K562 (cell line): ENCODE data around the gene PRKD1. TPM values are rescaled to one million over a fixed set of nuclear protein-coding genes. Genes with fewer than 3 reads are reported as not detected.

Experiments
- ATAC-seq: fragments of 200-7000 bp; cut with Tn5 transposase; 3 replicates; pipeline ENCODE4 v1.9.1; 2020; ENCODE audit warnings: moderate library complexity
- BruUV-seq: library from RNA; stranded (reverse); fragments of 400-500 nt; replicated peaks from 2 replicates; lab custom pipeline; 2021; lab: Mats Ljungman, UMichigan
- CTCF ChIA-PET: fragments of 300-600 bp; formaldehyde crosslinking; extraction: SDS; loops from one replicate; lab custom pipeline; 2021; ENCODE audit warnings: low intra/inter-chr PET ratio; lab: Yijun Ruan, JAX
- POLR2A ChIA-PET: fragments of 300-600, 350-650 bp; sonication (Branson Sonifier 250); formaldehyde crosslinking; extraction: SDS; loops from one replicate; lab custom pipeline; 2021; ENCODE audit warnings: antibody characterized with exemption, inconsistent platforms; lab: Yijun Ruan, JAX
- DNase-seq, 4 experiments: peaks; one replicate each; pipeline versions ENCODE4 v3.0.0 to v3.0.0-alpha.2; 2011 to 2018; ENCODE audit warnings: low spot score in 3 of 4, mixed read lengths in 3 of 4; ENCODE audit errors: extremely low read depth in 1 of 4
- FAIRE-seq: peaks from 2 replicates; lab custom pipeline; 2011; peaks lifted over from hg19 to GRCh38; lab: Jason Lieb, UNC
- H2AFZ ChIP-seq: 2 replicates; pipeline ENCODE4 v1.6.0; 2011; ENCODE audit warnings: low read depth, low read length, control low read depth, inconsistent platforms
- H3K27ac ChIP-seq: fragments of 200-600 bp; 3 replicates; pipeline ENCODE4 v1.8.0; 2011; ENCODE audit warnings: low read depth, mild to moderate bottlenecking, control low read depth, inconsistent platforms, low read length, moderate library complexity, mixed read lengths; ENCODE audit errors: extremely low read depth
- H3K27me3 ChIP-seq, 2 experiments: fragments of 300-600 bp in 1 of 2; 2 replicates in 1 of 2; 3 replicates in 1 of 2; pipeline versions ENCODE4 v1.6.0 to v1.8.0; 2011; ENCODE audit warnings: inconsistent platforms in 2 of 2, low read length in 2 of 2, mild to moderate bottlenecking in 1 of 2, mixed read lengths in 1 of 2, moderate library complexity in 1 of 2; ENCODE audit not compliant: control insufficient read depth in 2 of 2, insufficient read depth in 2 of 2
- H3K36me3 ChIP-seq: fragments of 300-600 bp; 3 replicates; pipeline ENCODE4 v1.8.0; 2011; ENCODE audit warnings: mild to moderate bottlenecking, low read length, inconsistent platforms; ENCODE audit not compliant: control insufficient read depth, insufficient read depth
- H3K4me1 ChIP-seq, 2 experiments: fragments of 200-600 bp in 1 of 2; replicated peaks in 1 of 2; 2 replicates in 1 of 2; 3 replicates in 1 of 2; pipeline versions ENCODE4 v1.5.1 to v1.8.0; 2011; ENCODE audit warnings: inconsistent platforms in 2 of 2, low read length in 2 of 2, mild to moderate bottlenecking in 1 of 2, mixed read lengths in 1 of 2, moderate library complexity in 1 of 2; ENCODE audit not compliant: control insufficient read depth in 2 of 2, insufficient read depth in 2 of 2
- H3K4me2 ChIP-seq: 2 replicates; pipeline ENCODE4 v1.6.1; 2011; ENCODE audit warnings: low read length, control low read depth, inconsistent platforms, mixed read lengths; ENCODE audit not compliant: insufficient read depth
- H3K4me3 ChIP-seq: fragments of 200-600 bp; sonication (generic), shearing (Covaris generic); 2 replicates; pipeline ENCODE4 v1.5.1; 2016; ENCODE audit warnings: control low read depth, inconsistent platforms
- H3K79me2 ChIP-seq: fragments of 200-600 bp; 3 replicates; pipeline ENCODE4 v1.8.0; 2011; ENCODE audit warnings: low read length, inconsistent platforms; ENCODE audit not compliant: control insufficient read depth, insufficient read depth
- H3K9ac ChIP-seq, 2 experiments: 2 replicates each; pipeline versions ENCODE4 v1.6.0 to v1.6.1; 2011; ENCODE audit warnings: low read depth in 2 of 2, low read length in 2 of 2, control low read depth in 1 of 2, inconsistent platforms in 1 of 2, mild to moderate bottlenecking in 1 of 2, mixed read lengths in 1 of 2; ENCODE audit not compliant: insufficient read depth in 1 of 2
- H3K9me1 ChIP-seq: one replicate; pipeline ENCODE4 v1.6.0; 2011; ENCODE audit warnings: inconsistent platforms, mild to moderate bottlenecking, low read length, moderate library complexity; ENCODE audit not compliant: control insufficient read depth, insufficient read depth
- H3K9me3 ChIP-seq: replicated peaks from 2 replicates; pipeline ENCODE4 v1.5.1; 2011; ENCODE audit warnings: low read depth, low read length, inconsistent platforms; ENCODE audit not compliant: control insufficient read depth, insufficient read depth
- H4K20me1 ChIP-seq: replicated peaks from 2 replicates; pipeline ENCODE4 v1.6.1; 2011; ENCODE audit warnings: low read length, inconsistent platforms, mixed read lengths; ENCODE audit not compliant: control insufficient read depth, insufficient read depth
- GTF2A2 ChIP-seq: IDR thresholded peaks from 2 replicates; pipeline ENCODE4 v1.6.1; 2016; ENCODE audit warnings: mild to moderate bottlenecking, missing genetic modification characterization, missing compliant biosample characterization
- MCM2 ChIP-seq: fragments of 450-650 bp; IDR thresholded peaks from 2 replicates; pipeline ENCODE4 v1.6.1; 2017; ENCODE audit warnings: low read depth, mild to moderate bottlenecking
- PCBP2 ChIP-seq: fragments of 200-400 bp; formaldehyde crosslinking; IDR thresholded peaks from 2 replicates; pipeline ENCODE4 v1.6.1; 2018; ENCODE audit warnings: low read length, low read depth, mild to moderate bottlenecking, moderate library complexity; ENCODE audit not compliant: poor library complexity, severe bottlenecking
- SRSF3 ChIP-seq: fragments of 200-400 bp; formaldehyde crosslinking; IDR thresholded peaks from 2 replicates; pipeline ENCODE4 v1.6.1; 2016; ENCODE audit warnings: mild to moderate bottlenecking, low read length, moderate library complexity; ENCODE audit not compliant: insufficient read depth
- XRCC3 ChIP-seq: fragments of 450-650 bp; IDR thresholded peaks from 2 replicates; pipeline ENCODE4 v1.6.1; 2017; ENCODE audit warnings: mild to moderate bottlenecking, moderate library complexity
- ZNF140 ChIP-seq: fragments of 250-450 bp; sonication (Bioruptor Pico); IDR thresholded peaks from 2 replicates; pipeline ENCODE4 v1.8.0; 2021; ENCODE audit warnings: moderate library complexity, mild to moderate bottlenecking, inconsistent platforms
- in situ Hi-C: fragments of 300-500 bp; cut with MboI; formaldehyde crosslinking; loops from 4 replicates; pipeline ENCODE4 v1.15.0; 2018; ENCODE audit warnings: inconsistent platforms, mixed read lengths
- intact Hi-C: fragments of 100-400 bp; cut with micrococcal nuclease; formaldehyde crosslinking; loops from 2 replicates; pipeline ENCODE4 v1.14.2; 2022
- polyA plus RNA-seq, 8 experiments: library from polyadenylated mRNA; depleted of rRNA in 4 of 8; stranded (reverse) in 5 of 8; unstranded in 3 of 8; fragments of >200 nt; fragmentation: Nextera tagmentation in 2 of 8; fragmentation: Illumina TruSeq in 1 of 8; extraction: Ambion mirVana in 2 of 8; extraction: Trizol in 1 of 8; gene quantifications; 2 replicates each; pipeline versions ENCODE4 v1.2.1 to v1.2.3, GENCODE V29; 2011 to 2014; ENCODE audit warnings: inconsistent platforms in 1 of 8, missing spikeins in 1 of 8
- total RNA-seq, 7 experiments: library from RNA; depleted of rRNA in 6 of 7; stranded (reverse); fragments of >200 nt in 6 of 7; fragmentation: Illumina TruSeq in 2 of 7; extraction: Trizol in 2 of 7; gene quantifications; 2 replicates each; pipeline versions ENCODE4 v1.2.1 to v1.2.3, GENCODE V29; 2011 to 2021; ENCODE audit warnings: low replicate concordance in 1 of 7
- TF ChIP-seq, protein P1 (sequence below): fragments of 250-450 bp; sonication (Bioruptor Pico); IDR thresholded peaks from 2 replicates; pipeline ENCODE4 v1.8.0; 2021; ENCODE audit warnings: moderate library complexity, mild to moderate bottlenecking, inconsistent platforms
- TF ChIP-seq, protein P2 (sequence below): fragments of 450-650 bp; IDR thresholded peaks from 2 replicates; pipeline ENCODE4 v1.6.1; 2016; ENCODE audit warnings: missing biosample characterization, missing genetic modification characterization
- TF ChIP-seq, protein P3 (sequence below): fragments of 250-450 bp; sonication (Bioruptor Pico); IDR thresholded peaks from 2 replicates; pipeline ENCODE4 v1.5.0; 2022; ENCODE audit warnings: mild to moderate bottlenecking

The PRKD1 gene
- total and polyA plus RNA-seq, 9 of the 15 experiments (the other 6 are each of a cell fraction or from before 2014, with no cell fraction given): 0.04 to 0.25 (median 0.13) TPM; not detected in 1

DNA sequence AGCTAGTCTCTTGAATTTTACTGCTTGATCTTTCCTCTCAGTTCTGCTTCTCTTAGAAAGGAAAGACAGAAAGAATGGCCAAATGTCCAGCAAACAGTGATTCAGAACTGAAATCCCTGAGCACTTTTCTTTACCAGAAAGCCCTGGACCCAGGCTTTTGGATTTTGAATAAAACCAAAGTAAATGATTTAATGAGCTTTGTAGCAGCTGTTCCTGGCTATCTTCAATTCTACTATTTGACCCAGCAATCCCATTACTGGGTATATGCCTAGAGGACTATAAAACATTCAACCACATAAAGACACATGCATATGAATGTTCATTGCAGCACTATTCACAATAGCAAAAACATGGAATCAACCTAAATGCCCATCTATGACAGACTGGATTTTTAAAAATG is 187.2 kb downstream of the PRKD1 start:
- BruUV-seq: no TSS peak
- no peaks in the 10 kb centered on the region for H3K27me3 ChIP-seq
- H3K9me1 ChIP-seq: no peaks in the 10 kb centered on the region
- no peaks in the 10 kb centered on the region for H3K9me3 ChIP-seq
- H2AFZ ChIP-seq: no peak overlapping the region
- TF ChIP-seq, protein P1, sequence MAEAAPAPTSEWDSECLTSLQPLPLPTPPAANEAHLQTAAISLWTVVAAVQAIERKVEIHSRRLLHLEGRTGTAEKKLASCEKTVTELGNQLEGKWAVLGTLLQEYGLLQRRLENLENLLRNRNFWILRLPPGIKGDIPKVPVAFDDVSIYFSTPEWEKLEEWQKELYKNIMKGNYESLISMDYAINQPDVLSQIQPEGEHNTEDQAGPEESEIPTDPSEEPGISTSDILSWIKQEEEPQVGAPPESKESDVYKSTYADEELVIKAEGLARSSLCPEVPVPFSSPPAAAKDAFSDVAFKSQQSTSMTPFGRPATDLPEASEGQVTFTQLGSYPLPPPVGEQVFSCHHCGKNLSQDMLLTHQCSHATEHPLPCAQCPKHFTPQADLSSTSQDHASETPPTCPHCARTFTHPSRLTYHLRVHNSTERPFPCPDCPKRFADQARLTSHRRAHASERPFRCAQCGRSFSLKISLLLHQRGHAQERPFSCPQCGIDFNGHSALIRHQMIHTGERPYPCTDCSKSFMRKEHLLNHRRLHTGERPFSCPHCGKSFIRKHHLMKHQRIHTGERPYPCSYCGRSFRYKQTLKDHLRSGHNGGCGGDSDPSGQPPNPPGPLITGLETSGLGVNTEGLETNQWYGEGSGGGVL (CRISPR knock-in tag): no peak
- TF ChIP-seq PCBP2: no peak
- no peak for TF ChIP-seq XRCC3
- no peak for TF ChIP-seq ZNF140
- TF ChIP-seq, protein P2, sequence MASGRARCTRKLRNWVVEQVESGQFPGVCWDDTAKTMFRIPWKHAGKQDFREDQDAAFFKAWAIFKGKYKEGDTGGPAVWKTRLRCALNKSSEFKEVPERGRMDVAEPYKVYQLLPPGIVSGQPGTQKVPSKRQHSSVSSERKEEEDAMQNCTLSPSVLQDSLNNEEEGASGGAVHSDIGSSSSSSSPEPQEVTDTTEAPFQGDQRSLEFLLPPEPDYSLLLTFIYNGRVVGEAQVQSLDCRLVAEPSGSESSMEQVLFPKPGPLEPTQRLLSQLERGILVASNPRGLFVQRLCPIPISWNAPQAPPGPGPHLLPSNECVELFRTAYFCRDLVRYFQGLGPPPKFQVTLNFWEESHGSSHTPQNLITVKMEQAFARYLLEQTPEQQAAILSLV (tag): no peak
- no peak for TF ChIP-seq MCM2
- no peak for TF ChIP-seq SRSF3
- TF ChIP-seq GTF2A2 (tag): no peak
- TF ChIP-seq, protein P3, sequence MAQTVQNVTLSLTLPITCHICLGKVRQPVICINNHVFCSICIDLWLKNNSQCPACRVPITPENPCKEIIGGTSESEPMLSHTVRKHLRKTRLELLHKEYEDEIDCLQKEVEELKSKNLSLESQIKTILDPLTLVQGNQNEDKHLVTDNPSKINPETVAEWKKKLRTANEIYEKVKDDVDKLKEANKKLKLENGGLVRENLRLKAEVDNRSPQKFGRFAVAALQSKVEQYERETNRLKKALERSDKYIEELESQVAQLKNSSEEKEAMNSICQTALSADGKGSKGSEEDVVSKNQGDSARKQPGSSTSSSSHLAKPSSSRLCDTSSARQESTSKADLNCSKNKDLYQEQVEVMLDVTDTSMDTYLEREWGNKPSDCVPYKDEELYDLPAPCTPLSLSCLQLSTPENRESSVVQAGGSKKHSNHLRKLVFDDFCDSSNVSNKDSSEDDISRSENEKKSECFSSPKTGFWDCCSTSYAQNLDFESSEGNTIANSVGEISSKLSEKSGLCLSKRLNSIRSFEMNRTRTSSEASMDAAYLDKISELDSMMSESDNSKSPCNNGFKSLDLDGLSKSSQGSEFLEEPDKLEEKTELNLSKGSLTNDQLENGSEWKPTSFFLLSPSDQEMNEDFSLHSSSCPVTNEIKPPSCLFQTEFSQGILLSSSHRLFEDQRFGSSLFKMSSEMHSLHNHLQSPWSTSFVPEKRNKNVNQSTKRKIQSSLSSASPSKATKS (CRISPR knock-in tag): no peak
- TF ChIP-seq, all 486 proteins: peak for 0
- H3K9ac ChIP-seq: no peak overlapping the region
- no peaks in the 10 kb centered on the region for H3K36me3 ChIP-seq
- intact Hi-C loops (no loop called here), in situ Hi-C loops (no loop called here)
- no peak overlapping the region for H3K4me3 ChIP-seq
- ChIA-PET POLR2A (no interaction called here), CTCF (no interaction called here)
- DNase-seq: no peak
- FAIRE-seq: no peak
- H4K20me1 ChIP-seq: no peaks in the 10 kb centered on the region
- H3K27ac ChIP-seq: no peak overlapping the region
- H3K4me1 ChIP-seq: no peaks in the 10 kb centered on the region
- no peak for ATAC-seq
- no peak overlapping the region for H3K4me2 ChIP-seq
- no peaks in the 10 kb centered on the region for H3K79me2 ChIP-seq
